NCI-H82 treated with DMSO at 0.1 percent for 48 hours (cell line): Measurements from ENCODE around the gene GPR6.

Experiments
- DNase-seq: peaks from one replicate; lab custom pipeline; 2025; ENCODE audit not compliant: unreplicated experiment; lab: John Stamatoyannopoulos, UW

Gene GPR6

DNA sequence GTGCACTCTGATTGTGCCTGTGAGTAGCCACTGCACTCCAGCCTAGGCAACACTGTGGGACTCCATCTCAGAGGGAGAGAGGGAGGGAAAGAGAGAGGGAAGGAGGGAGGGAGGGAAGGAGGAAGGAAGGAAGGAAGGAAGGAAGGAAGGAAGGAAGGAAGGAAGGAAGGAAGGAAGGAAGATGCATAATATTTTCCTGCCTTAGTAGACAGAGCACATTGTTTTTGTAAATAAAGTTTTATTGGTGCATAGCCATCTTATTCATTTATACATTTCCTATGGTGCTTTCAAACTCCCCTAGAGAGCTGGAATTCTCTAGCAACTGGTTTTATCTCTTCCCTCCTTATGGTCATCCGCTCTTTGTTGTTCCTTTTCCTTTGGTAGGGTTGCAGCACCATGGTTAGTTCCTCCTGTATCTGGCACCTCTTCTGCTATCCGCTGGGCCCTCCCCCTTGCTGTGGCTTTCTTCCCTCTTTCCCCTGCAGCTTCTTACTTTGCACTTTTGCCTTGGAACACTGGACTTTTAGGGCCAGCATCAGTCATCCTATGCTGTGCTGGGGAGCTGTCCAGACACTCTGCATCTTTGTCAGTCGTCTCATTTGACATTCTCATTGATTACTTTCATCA is 20.2 kb downstream of the GPR6 start:
- no peak for DNase-seq

DNA sequence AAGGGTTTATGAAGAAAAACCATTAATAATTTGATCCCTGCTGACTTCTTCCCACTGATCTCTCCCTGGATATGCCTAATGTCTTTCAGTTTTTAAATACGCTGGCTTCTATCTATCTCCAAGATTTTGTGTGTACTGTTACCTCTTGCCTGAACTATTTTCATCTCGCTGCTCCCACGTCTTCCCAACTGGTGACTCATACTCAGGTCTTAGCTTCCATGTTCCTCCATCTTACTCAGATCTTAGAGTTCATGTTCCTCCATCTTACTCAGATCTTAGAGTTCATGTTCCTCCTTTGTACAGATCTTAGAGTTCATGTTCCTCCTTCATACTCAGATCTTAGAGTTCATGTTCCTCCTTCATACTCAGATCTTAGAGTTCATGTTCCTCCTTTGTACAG is 21.6 kb downstream of the GPR6 start:
- no peak for DNase-seq

DNA sequence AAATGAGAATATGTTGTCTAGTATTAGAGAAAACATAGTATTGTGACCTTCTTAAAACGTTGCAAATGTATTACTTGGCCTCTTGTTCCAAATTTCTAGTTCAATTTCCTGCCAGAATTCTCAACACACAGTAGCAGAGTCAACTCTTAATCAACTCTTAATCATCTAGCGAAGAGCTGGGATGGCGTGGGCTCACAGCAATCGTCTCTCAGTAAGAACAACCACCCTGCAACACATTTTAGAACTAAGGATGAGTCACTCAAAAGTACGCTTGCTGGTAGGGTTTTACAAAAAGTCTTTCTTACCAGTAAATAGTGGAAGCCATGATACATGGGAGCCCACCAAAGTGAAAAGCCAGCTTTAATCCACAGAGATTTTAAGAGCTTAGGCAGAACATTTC is 24.6 kb downstream of the GPR6 start:
- no peak for DNase-seq

DNA sequence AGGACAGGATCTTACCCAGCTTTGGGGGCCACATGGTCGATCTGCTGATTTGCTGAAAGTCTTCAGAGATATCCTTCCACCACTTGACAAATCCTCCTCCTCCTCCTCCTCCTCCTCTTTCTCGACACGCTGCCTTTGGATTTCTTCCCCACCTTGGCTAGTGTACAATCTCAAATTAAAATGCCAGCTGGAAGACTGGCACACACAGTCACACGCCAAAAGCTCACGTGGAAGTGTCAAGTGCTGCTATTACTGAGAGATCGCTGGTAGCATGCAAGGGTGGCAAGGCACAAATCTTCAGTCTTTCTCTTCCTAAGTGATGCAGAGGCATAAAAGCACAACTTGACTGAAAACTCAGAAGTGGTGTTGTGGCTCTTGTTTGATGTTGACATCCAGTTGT is 35.3 kb downstream of the GPR6 start:
- DNase-seq = no peak

DNA sequence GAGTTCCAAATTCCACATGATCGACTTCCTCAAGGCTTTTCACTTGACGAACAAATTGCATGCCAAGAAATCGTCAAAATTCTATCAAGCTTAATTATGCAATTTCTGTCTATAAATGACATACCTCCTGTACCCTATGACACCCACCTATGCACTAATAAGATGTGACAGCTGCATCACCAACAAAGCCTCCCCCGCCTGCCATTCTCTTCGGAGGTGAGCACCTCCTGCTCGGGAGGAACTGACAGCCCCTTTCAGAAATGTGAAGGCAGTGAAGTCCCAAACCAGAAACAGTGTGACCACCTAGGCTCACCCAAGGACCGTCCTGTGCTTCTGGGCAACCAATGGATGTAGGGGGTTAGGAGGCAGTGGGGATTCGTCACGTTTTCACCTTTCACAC is 37.1 kb downstream of the GPR6 start:
- no peak for DNase-seq

DNA sequence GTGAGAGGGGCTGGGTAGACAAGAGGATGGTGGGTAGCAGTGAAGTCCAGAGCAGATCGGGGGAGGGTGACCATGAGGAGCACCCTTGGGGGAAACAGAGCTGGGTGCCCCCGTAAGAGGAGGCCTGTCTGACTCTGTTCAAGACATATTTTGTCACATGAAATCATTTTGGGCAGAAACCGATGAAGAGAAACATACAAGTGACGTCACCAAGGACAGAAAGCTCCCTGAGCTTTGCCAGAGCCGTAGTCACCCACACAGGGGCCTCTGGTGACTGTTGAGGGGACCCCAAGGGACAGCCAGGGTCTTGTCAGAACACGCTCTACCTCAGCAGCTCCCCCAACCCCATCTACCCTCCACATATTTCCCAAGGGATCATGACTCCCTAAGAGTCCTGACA is 39.2 kb downstream of the GPR6 start:
- no peak for DNase-seq

DNA sequence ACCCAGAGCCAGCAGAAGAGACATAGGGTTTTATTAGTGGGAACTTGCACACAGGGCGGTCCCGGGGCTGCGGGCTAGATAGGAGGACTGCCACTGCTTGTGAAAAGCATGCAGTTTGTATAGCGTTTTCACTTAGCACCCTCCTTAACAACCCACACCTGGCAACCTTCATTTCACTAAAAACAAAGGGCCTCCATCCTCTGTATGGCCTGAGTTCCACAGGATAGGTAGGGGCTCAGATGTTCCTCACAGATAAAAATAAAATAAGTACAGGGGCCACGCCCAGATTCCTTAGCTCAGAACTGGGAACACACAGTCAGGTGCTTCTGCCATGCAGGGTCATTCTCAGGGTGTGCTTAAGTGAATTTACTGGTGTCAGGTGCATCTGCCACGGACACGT is 39.8 kb downstream of the GPR6 start:
- DNase-seq = no peak

DNA sequence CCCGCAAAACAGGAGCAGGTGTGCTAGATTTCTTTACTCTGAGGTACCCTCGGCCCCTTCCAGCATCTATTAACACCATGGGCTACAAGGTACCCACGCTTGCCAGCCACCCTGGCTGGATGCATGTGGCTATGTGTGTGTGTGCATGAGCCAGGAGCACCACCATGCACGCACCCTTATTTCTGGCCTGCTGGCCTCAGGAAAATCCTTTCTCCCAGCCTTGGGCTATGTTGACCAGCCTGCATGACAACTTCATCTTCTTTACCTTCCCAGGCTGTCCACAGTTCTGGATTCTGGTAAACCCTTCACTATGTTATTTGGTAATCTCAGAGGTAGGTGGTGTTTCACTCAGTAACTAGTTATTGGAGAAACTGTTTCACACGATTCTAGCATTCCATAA is 40.4 kb downstream of the GPR6 start:
- DNase-seq = no peak

DNA sequence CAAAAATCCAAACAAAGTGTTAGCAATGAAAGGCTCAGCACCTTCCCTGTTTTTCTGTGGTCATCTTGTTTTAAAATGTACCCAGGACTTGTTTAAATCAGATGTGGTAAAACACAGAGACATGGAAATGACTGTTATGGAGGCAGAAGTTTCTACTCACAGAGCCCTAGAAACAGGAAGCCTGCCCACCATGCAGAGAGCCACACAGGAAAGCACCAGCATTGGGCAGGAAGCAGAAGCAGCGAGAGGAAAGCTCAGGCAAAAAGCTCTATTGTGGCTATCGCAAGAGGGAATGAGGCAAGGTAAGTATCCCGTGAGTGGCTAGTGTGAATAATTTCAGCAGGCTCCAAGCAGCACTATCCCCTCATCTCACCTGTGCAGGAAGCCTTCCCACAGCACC is 42.8 kb downstream of the GPR6 start:
- no peak for DNase-seq

DNA sequence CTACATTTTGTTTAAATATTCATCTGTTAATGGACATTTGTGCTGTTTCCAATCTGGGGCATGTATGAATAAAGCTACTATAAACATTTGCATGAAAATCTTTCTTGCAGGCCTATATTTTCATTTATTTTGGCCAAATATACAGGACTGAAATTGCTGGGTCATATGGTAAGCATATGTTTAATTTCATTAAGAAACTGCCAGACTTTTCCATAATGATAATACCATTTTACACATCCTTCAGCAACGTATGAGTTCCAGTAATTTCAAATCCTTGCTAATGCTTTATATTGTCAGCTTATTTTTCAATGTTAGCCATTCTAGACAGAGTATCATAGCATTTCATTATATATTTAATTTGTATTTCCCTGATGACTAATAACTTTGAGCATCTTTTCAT is 51.0 kb downstream of the GPR6 start:
- no peak for DNase-seq
